Measurements from ENCODE around the gene ACOT2.

The ACOT2 gene

DNA sequence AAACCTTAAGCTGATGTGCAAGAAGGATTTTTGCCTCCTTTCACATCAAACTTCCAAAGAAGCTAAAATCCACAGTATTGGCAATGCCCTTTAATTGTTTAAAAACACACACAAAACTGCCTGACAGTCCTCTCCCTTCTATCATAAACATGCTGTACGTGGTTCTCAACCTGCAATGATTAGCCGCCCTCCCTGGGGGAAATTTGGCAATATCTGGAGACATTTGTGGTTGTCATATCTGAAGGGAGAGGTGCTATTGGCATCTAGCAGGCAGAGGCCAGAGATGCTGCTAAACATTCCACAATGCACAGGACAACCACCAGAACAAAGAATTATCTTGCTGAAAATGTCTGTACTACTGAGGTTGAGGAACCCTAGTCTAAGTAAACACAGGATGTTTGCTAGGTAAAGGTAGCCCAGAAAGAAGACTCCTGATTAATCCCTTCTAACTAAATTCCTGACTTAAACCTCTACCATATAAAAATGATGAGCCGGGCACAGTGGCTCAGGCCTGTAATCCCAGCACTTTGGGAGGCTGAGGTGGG, 44.5 kb downstream of the ACOT2 start:
- DNase-seq (ENCODE audit: low read depth in 4 of 4, low spot score in 1 of 4): no peak

- DNase-seq (ENCODE audit: low read depth in 4 of 4, low spot score in 1 of 4): no peak
These were observed 47.8 kb downstream of the ACOT2 start for GRCh38 chr14:73616831-73617230.

DNA sequence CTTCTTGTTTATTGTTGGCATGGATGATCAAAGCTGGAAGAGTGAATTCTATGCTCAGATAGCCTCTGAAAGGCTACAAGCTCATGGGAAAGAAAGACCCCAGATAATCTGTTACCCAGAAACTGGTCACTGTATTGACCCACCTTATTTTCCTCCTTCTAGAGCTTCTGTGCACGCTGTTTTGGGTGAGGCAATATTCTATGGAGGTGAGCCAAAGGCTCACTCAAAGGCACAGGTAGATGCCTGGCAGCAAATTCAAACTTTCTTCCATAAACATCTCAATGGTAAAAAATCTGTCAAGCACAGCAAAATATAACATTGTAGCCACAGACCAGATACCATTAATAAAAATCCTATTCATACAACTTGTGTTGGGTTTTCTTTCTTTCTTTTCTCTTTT, 50.5 kb downstream of the ACOT2 start:
- DNase-seq (ENCODE audit: low read depth in 4 of 4, low spot score in 1 of 4): no peak

DNA sequence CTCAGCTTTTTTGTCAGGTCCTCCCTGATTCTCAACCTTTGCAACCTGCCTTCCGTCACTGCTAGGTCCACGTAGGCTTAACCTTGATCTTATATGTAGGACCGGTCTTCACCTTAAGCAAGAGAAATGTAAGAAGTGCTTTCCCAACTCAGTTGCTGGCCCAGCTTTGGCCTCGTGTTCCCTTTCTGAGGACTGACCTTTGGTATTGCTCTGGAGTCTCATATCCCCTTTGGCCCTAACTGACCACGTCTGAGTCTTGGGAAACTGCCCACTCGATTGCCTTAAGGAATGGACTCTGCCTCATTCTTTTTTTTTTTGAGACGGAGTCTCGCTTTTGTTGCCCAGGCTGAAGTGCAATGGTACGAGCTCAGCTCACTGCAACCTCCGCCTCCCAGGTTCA, 51.3 kb downstream of the ACOT2 start:
- no peak for DNase-seq (ENCODE audit: low read depth in 4 of 4, low spot score in 1 of 4)

DNA sequence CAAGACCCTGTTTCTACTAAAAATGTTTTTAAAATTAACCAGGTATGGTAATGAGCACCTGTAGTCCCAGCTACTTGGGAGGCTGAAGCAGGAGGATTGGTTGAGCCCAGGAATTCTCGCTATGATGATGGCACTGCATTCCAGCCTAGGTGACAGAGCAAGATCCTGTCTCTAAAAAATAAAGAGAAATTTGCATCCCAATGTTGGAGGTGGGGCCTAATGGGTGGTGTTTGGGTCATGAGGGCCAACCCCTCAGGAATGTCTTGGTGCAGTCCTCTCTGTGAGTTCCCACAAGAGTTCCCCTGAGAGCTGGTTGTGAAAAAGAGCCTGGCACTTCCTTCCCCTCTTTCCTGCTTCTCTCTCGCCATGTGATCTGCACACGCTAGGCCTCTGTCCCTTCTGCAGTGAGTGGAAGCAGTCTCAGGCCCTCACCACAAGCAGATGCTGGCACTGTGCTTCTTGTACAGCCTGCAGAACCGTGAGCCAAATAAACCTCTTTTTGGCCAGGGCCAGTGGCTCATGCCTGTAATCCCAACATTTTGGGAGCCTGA, 54.6 kb downstream of the ACOT2 start:
- no peak for DNase-seq (ENCODE audit: low read depth in 4 of 4, low spot score in 1 of 4)

All from stimulated activated CD4-positive, alpha-beta T cell treated with anti-CD3 and anti-CD28 coated beads, Interleukin-1b, Interleukin-23, amount 100 ng/mL, for 24 hours (primary cell).